Loucy (cell line): ENCODE results near the gene PLEKHG4B.

Source experiments
- EZH2phosphoT487 ChIP-seq: fragments of 200-600 bp; IDR thresholded peaks from 2 replicates; pipeline ENCODE4 v1.6.1; 2018; ENCODE audit warnings: antibody characterized with exemption, mild to moderate bottlenecking, moderate library complexity, borderline replicate concordance
- TF ChIP-seq, protein P1 (sequence below): fragments of 200-600 bp; sonication (generic); conservative IDR thresholded peaks from 2 replicates; pipeline ENCODE4 v1.5.1; 2014; ENCODE audit warnings: mild to moderate bottlenecking, antibody characterized with exemption, low read length

GRCh38 chr5:204966-205670 is 113.2 kb downstream of the PLEKHG4B start:
- TF ChIP-seq, protein P1, sequence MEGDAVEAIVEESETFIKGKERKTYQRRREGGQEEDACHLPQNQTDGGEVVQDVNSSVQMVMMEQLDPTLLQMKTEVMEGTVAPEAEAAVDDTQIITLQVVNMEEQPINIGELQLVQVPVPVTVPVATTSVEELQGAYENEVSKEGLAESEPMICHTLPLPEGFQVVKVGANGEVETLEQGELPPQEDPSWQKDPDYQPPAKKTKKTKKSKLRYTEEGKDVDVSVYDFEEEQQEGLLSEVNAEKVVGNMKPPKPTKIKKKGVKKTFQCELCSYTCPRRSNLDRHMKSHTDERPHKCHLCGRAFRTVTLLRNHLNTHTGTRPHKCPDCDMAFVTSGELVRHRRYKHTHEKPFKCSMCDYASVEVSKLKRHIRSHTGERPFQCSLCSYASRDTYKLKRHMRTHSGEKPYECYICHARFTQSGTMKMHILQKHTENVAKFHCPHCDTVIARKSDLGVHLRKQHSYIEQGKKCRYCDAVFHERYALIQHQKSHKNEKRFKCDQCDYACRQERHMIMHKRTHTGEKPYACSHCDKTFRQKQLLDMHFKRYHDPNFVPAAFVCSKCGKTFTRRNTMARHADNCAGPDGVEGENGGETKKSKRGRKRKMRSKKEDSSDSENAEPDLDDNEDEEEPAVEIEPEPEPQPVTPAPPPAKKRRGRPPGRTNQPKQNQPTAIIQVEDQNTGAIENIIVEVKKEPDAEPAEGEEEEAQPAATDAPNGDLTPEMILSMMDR, result no peak
- TF ChIP-seq EZH2phosphoT487, result no peak
